Measurements from ENCODE around the gene PLA2G2F. TPM values are rescaled to one million over a fixed set of nuclear protein-coding genes. Genes with fewer than 3 reads are reported as not detected.

The PLA2G2F gene
- total RNA-seq, 1 donor from 2014 or later, result not detected

- Histone ChIP-seq H3K9me3 (no peaks in the 10 kb centered on the region), H3K4me1 (peaks cover 5% of the 10 kb centered on the region), H3K27ac (no peak overlapping the region), H3K27me3 (ENCODE audit: low read depth) (peaks cover 6% of the 10 kb centered on the region), H3K36me3 (no peaks in the 10 kb centered on the region), H3K4me3 (no peak overlapping the region)
- peak; percentile 74 to 79 for ATAC-seq
- no peak for TF ChIP-seq CTCF (IDR thresholded peaks at IDR 0.05)
- DNase-seq, result no peak
- intact Hi-C loops (cut with DNase I), result no loop called here
Observed at GRCh38 chr1:20109223-20109856, 29.8 kb upstream of the PLA2G2F start.

GRCh38 chr1:20110679-20111078 lies 28.4 kb upstream of the PLA2G2F start:
- no peak overlapping the region for H3K27ac ChIP-seq
- intact Hi-C loops (cut with DNase I), result no loop called here
- no peaks in the 10 kb centered on the region for H3K36me3 ChIP-seq
- no peaks in the 10 kb centered on the region for H3K9me3 ChIP-seq
- no peak for TF ChIP-seq CTCF (IDR thresholded peaks at IDR 0.05)
- H3K27me3 ChIP-seq (ENCODE audit: low read depth), result peaks cover 6% of the 10 kb centered on the region
- H3K4me3 ChIP-seq, result no peak overlapping the region
- DNase-seq, result no peak
- H3K4me1 ChIP-seq, result peaks cover 5% of the 10 kb centered on the region
- no peak for ATAC-seq

GRCh38 chr1:20111452-20111851 lies 27.7 kb upstream of the PLA2G2F start:
- peaks cover 6% of the 10 kb centered on the region for H3K27me3 ChIP-seq (ENCODE audit: low read depth)
- no peak overlapping the region for H3K27ac ChIP-seq
- intact Hi-C loops (cut with DNase I), result no loop called here
- H3K4me1 ChIP-seq, result peaks cover 5% of the 10 kb centered on the region
- no peak for TF ChIP-seq CTCF (IDR thresholded peaks at IDR 0.05)
- ATAC-seq (no peak), DNase-seq (no peak)
- H3K36me3 ChIP-seq, result no peaks in the 10 kb centered on the region
- H3K4me3 ChIP-seq, result no peak overlapping the region
- no peaks in the 10 kb centered on the region for H3K9me3 ChIP-seq

GRCh38 chr1:20112279-20113000 lies 26.7 kb upstream of the PLA2G2F start:
- Histone ChIP-seq H3K36me3 (no peaks in the 10 kb centered on the region), H3K4me1 (peaks cover 5% of the 10 kb centered on the region), H3K9me3 (no peaks in the 10 kb centered on the region), H3K27ac (no peak overlapping the region), H3K4me3 (no peak overlapping the region), H3K27me3 (ENCODE audit: low read depth) (peaks cover 6% of the 10 kb centered on the region)
- intact Hi-C loops (cut with DNase I), result no loop called here
- no peak for TF ChIP-seq CTCF (IDR thresholded peaks at IDR 0.05)
- DNase-seq (no peak), ATAC-seq (no peak)

- Histone ChIP-seq H3K4me3 (no peak overlapping the region), H3K27me3 (ENCODE audit: low read depth) (peaks cover 6% of the 10 kb centered on the region), H3K4me1 (peaks cover 5% of the 10 kb centered on the region), H3K27ac (no peak overlapping the region), H3K9me3 (no peaks in the 10 kb centered on the region), H3K36me3 (no peaks in the 10 kb centered on the region)
- TF ChIP-seq CTCF (IDR thresholded peaks at IDR 0.05), result no peak
- intact Hi-C loops (cut with DNase I), result no loop called here
- ATAC-seq, result no peak
- DNase-seq, result no peak
Observed at GRCh38 chr1:20114021-20114648, 25.0 kb upstream of the PLA2G2F start.

Measured in lower lobe of right lung (tissue), 2 donors.